GM12878 (cell line): Measurements from ENCODE around the gene IL17RE. TPM values are rescaled to one million over a fixed set of nuclear protein-coding genes. Genes with fewer than 3 reads are reported as not detected.

Experiments used
- BHLHE40 ChIP-seq, 2 experiments: fragments of 450-650 bp in 1 of 2; IDR thresholded peaks; 2 replicates each; pipeline ENCODE4 v1.6.1; 2011 to 2017; ENCODE audit warnings: low read depth in 2 of 2, borderline replicate concordance in 1 of 2, improper control_type of control experiment in 1 of 2, low read length in 1 of 2, mild to moderate bottlenecking in 1 of 2
- CUX1 ChIP-seq: IDR thresholded peaks from 2 replicates; pipeline ENCODE4 v1.6.1; 2012; ENCODE audit warnings: improper control_type of control experiment, low read depth, low read length; ENCODE audit not compliant: insufficient replicate concordance
- ZBTB11 ChIP-seq: fragments of 450-650 bp; formaldehyde crosslinking; IDR thresholded peaks from 2 replicates; pipeline ENCODE4 v1.5.0; 2022; ENCODE audit warnings: mild to moderate bottlenecking, missing genetic modification characterization
- polyA plus RNA-seq, 11 experiments: library from polyadenylated mRNA; depleted of rRNA in 4 of 11; unstranded in 6 of 11; stranded (reverse) in 5 of 11; fragments of >200 nt; fragmentation: Nextera tagmentation in 4 of 11; fragmentation: Illumina TruSeq in 1 of 11; extraction: Ambion mirVana in 4 of 11; extraction: Trizol in 1 of 11; gene quantifications; 1 replicate in 1 of 11; 2 replicates in 10 of 11; pipeline versions ENCODE4 v1.2.1 to v1.2.3, GENCODE V29; 2011 to 2016; ENCODE audit warnings: inconsistent platforms in 2 of 11, missing spikeins in 2 of 11, low read depth in 1 of 11
- total RNA-seq, 4 experiments: library from RNA; depleted of rRNA in 3 of 4; stranded (reverse); fragments of >200 nt in 3 of 4; fragmentation: Illumina TruSeq in 1 of 4; extraction: Trizol in 1 of 4; gene quantifications; 2 replicates each; pipeline versions ENCODE4 v1.2.1 to v1.2.3, GENCODE V29; 2013 to 2021

The IL17RE gene
- total and polyA plus RNA-seq, 10 of the 15 experiments (the other 5 are each of a cell fraction or from before 2014, with no cell fraction given): 0.04 to 0.51 (median 0.12) TPM; not detected in 2

GRCh38 chr3:9951962-9952805, 49.5 kb downstream of the IL17RE start, which contains the start of gene PRRT3 (continued):
- TF ChIP-seq BHLHE40 (IDR thresholded peaks at IDR 0.05; ENCODE audit: borderline replicate concordance in 1 of 2, low read depth in 2 of 2, low read length in 1 of 2) (peak in 1 of 2 experiments; percentile 65; a peak in 2 of 4 replicates), CUX1 (peak; percentile 80), ZBTB11 (no peak)
